BLaER1 treated with 17β-estradiol and CSF1 and Interleukin-3, amounts not matched to agents 10 nM and 100 nM (cell line): ENCODE results near the gene CAMSAP3.
A peak's percentile ranks its signal among the peaks of the same experiment; 100 is the strongest.
"Not testable (repeated sequence)": the region's sequence is repeated elsewhere in the genome, so short reads cannot be mapped to it uniquely, and the experiment has no call there.

Experiments
- H3K27ac ChIP-seq, 11 experiments: shearing (Covaris generic); formaldehyde crosslinking; 2 replicates each; pipeline ENCODE4 v1.8.1; 2022
- H3K27me3 ChIP-seq, 11 experiments: shearing (Covaris generic); formaldehyde crosslinking; 2 replicates each; pipeline ENCODE4 v1.8.1; 2022
- H3K36me3 ChIP-seq, 11 experiments: shearing (Covaris generic); formaldehyde crosslinking; 2 replicates each; pipeline ENCODE4 v1.8.1; 2022
- H3K4me1 ChIP-seq, 10 experiments: shearing (Covaris generic); formaldehyde crosslinking; 2 replicates each; pipeline ENCODE4 v1.8.1; 2022
- H3K4me2 ChIP-seq, 11 experiments: shearing (Covaris generic); formaldehyde crosslinking; 2 replicates each; pipeline ENCODE4 v1.8.1; 2022
- H3K4me3 ChIP-seq, 10 experiments: shearing (Covaris generic); formaldehyde crosslinking; 2 replicates each; pipeline ENCODE4 v1.8.1; 2022
- H3K9ac ChIP-seq, 11 experiments: shearing (Covaris generic); formaldehyde crosslinking; 2 replicates each; pipeline ENCODE4 v1.8.1; 2022
- H3K9me3 ChIP-seq, 11 experiments: shearing (Covaris generic); formaldehyde crosslinking; replicated peaks in 1 of 11; 2 replicates each; pipeline ENCODE4 v1.8.1; 2022
- H4K20me1 ChIP-seq, 11 experiments: shearing (Covaris generic); formaldehyde crosslinking; 2 replicates each; pipeline ENCODE4 v1.8.1; 2022
- Cebpa-rat ChIP-seq, 11 experiments: shearing (Covaris generic); IDR thresholded peaks; 2 replicates each; pipeline ENCODE4 v1.8.1; 2022

CAMSAP3 gene

GRCh38 chr19:7638802-7639465, 43.3 kb downstream of the CAMSAP3 start:
- H3K9me3 ChIP-seq: peaks cover 0 to 7% (median 0%) of the 10 kb centered on the region in 11 experiments; a peak in 3 of 22 replicates
- no peak for TF ChIP-seq Cebpa-rat (IDR thresholded peaks at IDR 0.05)
- no peak overlapping the region for H3K27ac ChIP-seq
- peaks cover 0 to 31% (median 6%) of the 10 kb centered on the region in 11 experiments; a peak in 12 of 22 replicates for H4K20me1 ChIP-seq
- H3K9ac ChIP-seq: peak overlapping the region in 2 of 11 experiments; percentile 11 to 94; a peak in 1 of 22 replicates
- H3K4me1 ChIP-seq: peaks cover 31 to 51% (median 43%) of the 10 kb centered on the region in 10 experiments
- H3K4me2 ChIP-seq: peak overlapping the region in 7 of 11 experiments; percentile 84 to 98 (median 93); a peak in 8 of 22 replicates
- H3K27me3 ChIP-seq: no peaks in the 10 kb centered on the region
- peak overlapping the region in 1 of 10 experiments; percentile 83; a peak in 1 of 20 replicates for H3K4me3 ChIP-seq
- peaks cover 0 to 52% (median 25%) of the 10 kb centered on the region in 11 experiments; a peak in 15 of 22 replicates for H3K36me3 ChIP-seq

GRCh38 chr19:7639863-7640348, 44.2 kb downstream of the CAMSAP3 start:
- no peak overlapping the region for H3K4me2 ChIP-seq
- no peaks in the 10 kb centered on the region for H3K27me3 ChIP-seq
- no peak overlapping the region for H3K4me3 ChIP-seq
- H3K36me3 ChIP-seq: peaks cover 9 to 62% (median 33%) of the 10 kb centered on the region in 11 experiments; a peak in 18 of 22 replicates
- H3K4me1 ChIP-seq: peaks cover 28 to 57% (median 43%) of the 10 kb centered on the region in 10 experiments
- TF ChIP-seq Cebpa-rat (IDR thresholded peaks at IDR 0.05): no peak
- peaks cover 0 to 14% (median 0%) of the 10 kb centered on the region in 11 experiments; a peak in 3 of 22 replicates for H3K9me3 ChIP-seq
- no peak overlapping the region for H3K9ac ChIP-seq
- H3K27ac ChIP-seq: no peak overlapping the region
- peaks cover 0 to 31% (median 6%) of the 10 kb centered on the region in 11 experiments; a peak in 12 of 22 replicates for H4K20me1 ChIP-seq

GRCh38 chr19:7640803-7641202, 45.1 kb downstream of the CAMSAP3 start:
- peaks cover 10 to 71% (median 40%) of the 10 kb centered on the region in 11 experiments; a peak in 18 of 22 replicates for H3K36me3 ChIP-seq
- H3K4me2 ChIP-seq: no peak overlapping the region
- no peak overlapping the region for H3K9ac ChIP-seq
- no peaks in the 10 kb centered on the region for H3K27me3 ChIP-seq
- TF ChIP-seq Cebpa-rat (IDR thresholded peaks at IDR 0.05): no peak
- H3K4me3 ChIP-seq: no peak overlapping the region
- peaks cover 23 to 57% (median 42%) of the 10 kb centered on the region in 10 experiments for H3K4me1 ChIP-seq
- H4K20me1 ChIP-seq: peaks cover 0 to 31% (median 6%) of the 10 kb centered on the region in 11 experiments; a peak in 12 of 22 replicates
- no peak overlapping the region for H3K27ac ChIP-seq
- peaks cover 0 to 14% (median 0%) of the 10 kb centered on the region in 11 experiments; a peak in 3 of 22 replicates for H3K9me3 ChIP-seq

GRCh38 chr19:7641290-7642276, 45.9 kb downstream of the CAMSAP3 start:
- Histone ChIP-seq H3K4me2 (no peak overlapping the region), H3K9ac (no peak overlapping the region), H3K9me3 (peaks cover 0 to 14% (median 0%) of the 10 kb centered on the region in 11 experiments; a peak in 3 of 22 replicates), H3K36me3 (peaks cover 10 to 79% (median 48%) of the 10 kb centered on the region in 11 experiments; a peak in 18 of 22 replicates), H3K27ac (no peak overlapping the region), H3K27me3 (no peaks in the 10 kb centered on the region), H3K4me1 (peaks cover 16 to 57% (median 40%) of the 10 kb centered on the region in 10 experiments), H3K4me3 (no peak overlapping the region), H4K20me1 (peaks cover 0 to 39% (median 6%) of the 10 kb centered on the region in 11 experiments; a peak in 12 of 22 replicates)
- TF ChIP-seq Cebpa-rat (IDR thresholded peaks at IDR 0.05): no peak

- no peak overlapping the region for H3K4me2 ChIP-seq
- H3K36me3 ChIP-seq: peaks cover 16 to 87% (median 56%) of the 10 kb centered on the region in 11 experiments; a peak in 19 of 22 replicates
- peaks cover 11 to 58% (median 37%) of the 10 kb centered on the region in 10 experiments; a peak in 19 of 20 replicates for H3K4me1 ChIP-seq
- H3K9ac ChIP-seq: no peak overlapping the region
- H4K20me1 ChIP-seq: peaks cover 0 to 39% (median 6%) of the 10 kb centered on the region in 11 experiments; a peak in 12 of 22 replicates
- H3K27ac ChIP-seq: no peak overlapping the region
- peaks cover 0 to 14% (median 0%) of the 10 kb centered on the region in 11 experiments; a peak in 3 of 22 replicates for H3K9me3 ChIP-seq
- no peaks in the 10 kb centered on the region for H3K27me3 ChIP-seq
- H3K4me3 ChIP-seq: no peak overlapping the region
- TF ChIP-seq Cebpa-rat (IDR thresholded peaks at IDR 0.05): no peak
These were observed 46.8 kb downstream of the CAMSAP3 start for GRCh38 chr19:7642295-7643030.

DNA sequence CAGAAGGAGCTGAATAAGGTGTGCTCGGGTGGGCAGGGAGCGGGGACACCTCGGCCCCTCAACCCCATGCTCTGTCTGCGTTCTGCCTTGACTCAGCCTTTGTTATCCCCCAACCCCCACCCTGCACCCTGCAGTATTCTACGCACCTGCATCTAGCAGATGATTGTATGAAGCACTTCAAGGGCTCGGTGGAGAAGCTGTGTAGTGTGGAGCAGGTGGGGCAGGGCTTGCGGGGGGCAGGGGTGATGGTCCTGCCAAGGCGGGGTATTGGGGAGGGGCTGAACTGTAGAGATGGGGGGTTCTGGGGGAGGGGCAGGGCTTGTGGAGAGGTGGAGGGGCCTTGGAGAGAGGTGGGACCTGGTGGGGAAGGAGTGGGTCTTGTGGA, 47.4 kb downstream of the CAMSAP3 start:
- TF ChIP-seq Cebpa-rat (IDR thresholded peaks at IDR 0.05): no peak
- peaks cover 18 to 93% (median 58%) of the 10 kb centered on the region in 11 experiments; a peak in 19 of 22 replicates for H3K36me3 ChIP-seq

DNA sequence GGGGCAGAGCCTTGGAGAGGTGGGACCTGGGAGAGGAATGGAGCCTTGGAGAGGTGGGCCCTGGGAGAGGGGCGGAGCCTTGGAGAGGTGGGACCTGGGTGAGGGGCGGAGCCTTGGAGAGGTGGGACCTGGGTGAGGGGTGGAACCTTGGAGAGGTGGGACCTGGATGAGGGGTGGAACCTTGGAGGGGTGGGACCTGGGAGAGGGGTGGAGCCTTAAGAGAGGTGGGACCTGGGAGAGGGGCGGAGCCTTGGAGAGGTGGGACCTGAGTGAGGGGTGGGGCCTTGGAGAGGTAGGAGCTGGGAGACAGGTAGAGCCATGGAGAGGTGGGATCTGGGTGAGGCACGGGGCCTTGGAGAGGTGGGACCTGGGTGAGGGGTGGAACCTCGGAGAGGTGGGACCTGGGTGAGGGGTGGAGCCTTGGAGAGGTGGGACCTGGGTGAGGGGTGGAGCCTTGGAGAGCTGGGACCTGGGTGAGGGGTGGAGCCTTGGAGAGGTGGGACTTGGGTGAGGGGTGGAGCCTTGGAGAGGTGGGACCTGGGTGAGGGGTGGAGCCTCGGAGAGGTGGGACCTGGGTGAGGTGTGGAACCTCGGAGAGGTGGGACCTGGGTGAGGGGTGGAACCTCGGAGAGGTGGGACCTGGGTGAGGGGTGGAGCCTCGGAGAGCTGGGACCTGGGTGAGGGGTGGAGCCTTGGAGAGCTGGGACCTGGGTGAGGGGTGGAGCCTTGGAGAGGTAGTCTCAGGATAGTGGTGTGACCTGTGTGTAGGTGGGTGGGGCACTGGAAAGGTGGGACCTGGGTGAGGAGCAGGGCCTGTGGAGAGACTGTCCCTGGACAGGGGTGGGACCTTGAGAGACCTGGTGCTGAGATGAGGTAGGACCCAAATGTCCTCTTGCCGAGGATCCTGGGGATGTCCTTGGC, 48.2 kb downstream of the CAMSAP3 start:
- Histone ChIP-seq H3K9me3 (peaks cover 0 to 14% (median 0%) of the 10 kb centered on the region in 11 experiments; a peak in 3 of 22 replicates), H3K4me2 (peak overlapping the region in 5 of 11 experiments; percentile 67 to 83 (median 81); a peak in 9 of 22 replicates), H3K36me3 (peaks cover 18 to 88% (median 58%) of the 10 kb centered on the region in 11 experiments; a peak in 19 of 22 replicates), H4K20me1 (peaks cover 0 to 35% (median 4%) of the 10 kb centered on the region in 11 experiments; a peak in 12 of 22 replicates), H3K4me1 (peaks cover 0 to 44% (median 26%) of the 10 kb centered on the region in 10 experiments; a peak in 14 of 20 replicates), H3K27ac (peak overlapping the region in 1 of 11 experiments; percentile 81; a peak in 1 of 22 replicates)
- H3K27me3 ChIP-seq, H3K9ac ChIP-seq, H3K4me3 ChIP-seq: not testable (repeated sequence)

More for the DNA sequence above, 47.4 kb downstream of the CAMSAP3 start:
- H4K20me1 ChIP-seq: peaks cover 0 to 39% (median 6%) of the 10 kb centered on the region in 11 experiments; a peak in 12 of 22 replicates
- no peak overlapping the region for H3K4me2 ChIP-seq
- H3K9ac ChIP-seq: no peak overlapping the region
- H3K27ac ChIP-seq: no peak overlapping the region
- no peak overlapping the region for H3K4me3 ChIP-seq
- no peaks in the 10 kb centered on the region for H3K27me3 ChIP-seq
- peaks cover 6 to 53% (median 31%) of the 10 kb centered on the region in 10 experiments; a peak in 18 of 20 replicates for H3K4me1 ChIP-seq
- H3K9me3 ChIP-seq: peaks cover 0 to 14% (median 0%) of the 10 kb centered on the region in 11 experiments; a peak in 3 of 22 replicates
